GM12878 (cell line): ENCODE measurements around the gene CRNKL1. TPM values are rescaled to one million over a fixed set of nuclear protein-coding genes. Genes with fewer than 3 reads are reported as not detected.

Source experiments
- ATAC-seq: fragments of 200-7000 bp; cut with Tn5 transposase; 3 replicates; pipeline ENCODE4 v1.9.1; 2020; ENCODE audit warnings: mild to moderate bottlenecking, moderate library complexity
- BruUV-seq: library from RNA; stranded (reverse); fragments of 400-500 nt; replicated peaks from 2 replicates; lab custom pipeline; 2021; lab: Mats Ljungman, UMichigan
- CTCF ChIA-PET: fragments of 300-600 bp; sonication (Branson Sonifier 250); formaldehyde crosslinking; extraction: SDS; loops from one replicate; lab custom pipeline; 2021; ENCODE audit warnings: inconsistent platforms; lab: Yijun Ruan, JAX
- POLR2A ChIA-PET: fragments of 350-600 bp; formaldehyde crosslinking; extraction: SDS; loops from one replicate; lab custom pipeline; 2021; ENCODE audit warnings: inconsistent platforms; lab: Charles Lee
- RAD21 ChIA-PET: fragments of 300-600 bp; sonication (Branson Sonifier 250); formaldehyde crosslinking; loops from one replicate; lab custom pipeline; 2023; ENCODE audit warnings: antibody characterized with exemption; ENCODE audit not compliant: unreplicated experiment; lab: Charles Lee
- SMC1A ChIA-PET: fragments of 300-600 bp; sonication (Branson Sonifier 250); formaldehyde crosslinking; loops from one replicate; lab custom pipeline; 2023; ENCODE audit not compliant: unreplicated experiment, uncharacterized antibody; lab: Charles Lee
- DNase-seq: peaks from one replicate; pipeline ENCODE4 v3.0.0-alpha.2; 2011; ENCODE audit warnings: low read depth, low spot score
- FAIRE-seq: peaks from 3 replicates; lab custom pipeline; 2011; peaks lifted over from hg19 to GRCh38; lab: Jason Lieb, UNC
- H2AFZ ChIP-seq: 2 replicates; pipeline ENCODE4 v1.6.0; 2011; ENCODE audit warnings: low read depth, low read length, control low read depth; ENCODE audit not compliant: control insufficient read depth
- H3K27ac ChIP-seq: 2 replicates; pipeline ENCODE4 v1.5.1; 2011; ENCODE audit warnings: control low read depth; ENCODE audit not compliant: control insufficient read depth, insufficient read depth
- H3K27me3 ChIP-seq, 2 experiments: replicated peaks in 1 of 2; 2 replicates each; pipeline versions ENCODE4 v1.6.0 to v1.6.1; 2011; ENCODE audit warnings: low read length in 1 of 2; ENCODE audit not compliant: control insufficient read depth in 2 of 2, insufficient read depth in 2 of 2
- H3K36me3 ChIP-seq, 2 experiments: 2 replicates each; pipeline ENCODE4 v1.5.1; 2011; ENCODE audit warnings: low read length in 1 of 2; ENCODE audit not compliant: control insufficient read depth in 2 of 2, insufficient read depth in 2 of 2
- H3K4me1 ChIP-seq: 2 replicates; pipeline ENCODE4 v1.6.1; 2011; ENCODE audit warnings: mild to moderate bottlenecking, low read length, moderate library complexity, mixed read lengths; ENCODE audit not compliant: control insufficient read depth, insufficient read depth
- H3K4me2 ChIP-seq: 2 replicates; pipeline ENCODE4 v1.6.0; 2011; ENCODE audit warnings: control low read depth; ENCODE audit not compliant: control insufficient read depth, insufficient read depth
- H3K4me3 ChIP-seq: fragments of 200-600 bp; sonication (generic); 2 replicates; pipeline ENCODE4 v1.5.1; 2016
- H3K79me2 ChIP-seq: 2 replicates; pipeline ENCODE4 v1.6.0; 2011; ENCODE audit warnings: low read length; ENCODE audit not compliant: control insufficient read depth, insufficient read depth
- H3K9ac ChIP-seq: 2 replicates; pipeline ENCODE4 v1.8.0; 2011; ENCODE audit warnings: low read length, control low read depth, mixed read lengths; ENCODE audit not compliant: control insufficient read depth, insufficient read depth
- H3K9me3 ChIP-seq: replicated peaks from 3 replicates; pipeline ENCODE4 v1.5.1; 2011; ENCODE audit warnings: mild to moderate bottlenecking, low read length; ENCODE audit not compliant: control insufficient read depth, insufficient read depth
- H4K20me1 ChIP-seq: 2 replicates; pipeline ENCODE4 v1.6.0; 2011; ENCODE audit not compliant: control insufficient read depth, insufficient read depth
- BMI1 ChIP-seq: fragments of 450-650 bp; IDR thresholded peaks from 2 replicates; pipeline ENCODE4 v1.6.1; 2016; ENCODE audit warnings: mild to moderate bottlenecking, moderate library complexity, borderline replicate concordance
- FOS ChIP-seq: IDR thresholded peaks from 3 replicates; pipeline ENCODE4 v1.6.1; 2011; ENCODE audit warnings: borderline replicate concordance; ENCODE audit not compliant: insufficient read length; ENCODE audit errors: extremely low read depth
- ZNF24 ChIP-seq: fragments of 450-650 bp; IDR thresholded peaks from 2 replicates; pipeline ENCODE4 v1.6.1; 2017; ENCODE audit warnings: antibody characterized with exemption, mild to moderate bottlenecking
- WGBS: methylation state at CpG from one replicate; pipeline ENCODE4 v1.1.6; 2016; ENCODE audit warnings: low lambda C conversion rate; ENCODE audit not compliant: insufficient replicate concordance, insufficient coverage; ENCODE audit errors: missing lambda C conversion rate; 5-methylcytosine and 5-hydroxymethylcytosine counted together
- in situ Hi-C: fragments of 300-500 bp; cut with MboI; formaldehyde crosslinking; loops from 9 replicates; pipeline ENCODE4 v1.14.3; 2018; ENCODE audit warnings: mixed read lengths
- intact Hi-C: fragments of 100-400 bp; cut with micrococcal nuclease; formaldehyde crosslinking; loops from one replicate; pipeline ENCODE4 v1.14.2; 2022; ENCODE audit not compliant: unreplicated experiment
- polyA plus RNA-seq, 11 experiments: library from polyadenylated mRNA; depleted of rRNA in 4 of 11; unstranded in 6 of 11; stranded (reverse) in 5 of 11; fragments of >200 nt; fragmentation: Nextera tagmentation in 4 of 11; fragmentation: Illumina TruSeq in 1 of 11; extraction: Ambion mirVana in 4 of 11; extraction: Trizol in 1 of 11; gene quantifications; 1 replicate in 1 of 11; 2 replicates in 10 of 11; pipeline versions ENCODE4 v1.2.1 to v1.2.3, GENCODE V29; 2011 to 2016; ENCODE audit warnings: inconsistent platforms in 2 of 11, missing spikeins in 2 of 11, low read depth in 1 of 11
- total RNA-seq, 4 experiments: library from RNA; depleted of rRNA in 3 of 4; stranded (reverse); fragments of >200 nt in 3 of 4; fragmentation: Illumina TruSeq in 1 of 4; extraction: Trizol in 1 of 4; gene quantifications; 2 replicates each; pipeline versions ENCODE4 v1.2.1 to v1.2.3, GENCODE V29; 2013 to 2021
- TF ChIP-seq, protein P1 (sequence below): fragments of 150-350 bp; IDR thresholded peaks from 2 replicates; pipeline ENCODE4 v1.6.1; 2016; ENCODE audit warnings: low read depth, low read length
- TF ChIP-seq, protein P2 (sequence below): IDR thresholded peaks from 2 replicates; pipeline ENCODE4 v1.6.1; 2011; ENCODE audit warnings: borderline replicate concordance, low read depth, mild to moderate bottlenecking, moderate library complexity, mixed read lengths, low read length; ENCODE audit not compliant: insufficient read depth; ENCODE audit errors: extremely low read length

Gene CRNKL1
- total and polyA plus RNA-seq, 10 of the 15 experiments (the other 5 are each of a cell fraction or from before 2014, with no cell fraction given), result 9.5 to 28.4 (median 17.5) TPM

DNA sequence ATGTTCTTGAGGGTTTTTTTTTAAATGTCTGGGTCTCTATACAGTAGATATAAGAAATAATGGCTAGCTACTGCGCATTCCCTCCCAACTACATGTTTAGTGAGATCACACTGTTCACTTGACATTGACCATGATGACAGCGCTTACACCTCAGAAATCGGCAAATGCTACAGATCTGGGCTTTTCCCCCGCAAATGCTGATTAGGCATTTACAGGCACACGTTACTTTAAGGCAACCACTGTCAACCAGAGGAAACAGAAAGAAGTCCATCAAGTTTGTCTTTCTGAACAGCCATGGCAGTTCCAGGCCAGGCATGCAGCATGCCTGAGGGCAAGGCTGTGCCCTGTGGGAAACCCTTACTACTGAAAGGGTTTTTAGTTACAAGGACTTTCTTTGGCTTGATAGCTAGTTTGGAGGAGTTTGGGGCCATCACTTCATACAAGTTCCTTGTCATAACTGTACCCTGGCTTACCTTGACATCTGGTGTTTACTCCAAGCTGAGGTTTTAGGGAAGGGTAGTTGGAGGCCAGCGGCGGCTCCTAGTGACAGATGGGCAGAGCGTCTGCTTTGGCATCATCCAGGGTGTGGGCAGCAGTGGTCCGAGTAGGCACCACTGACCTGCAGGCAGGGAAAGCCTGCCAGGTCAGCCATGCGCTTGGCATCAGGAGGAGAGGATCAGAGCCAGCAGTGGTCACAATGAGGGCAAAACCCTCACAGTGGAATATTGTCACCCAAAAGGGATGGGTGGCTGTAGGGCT is 43.0 kb upstream of the CRNKL1 start:
- ATAC-seq (no peak), FAIRE-seq (no peak), DNase-seq (no peak)
- H2AFZ ChIP-seq, result no peak overlapping the region
- CTCF ChIA-PET, result interaction anchor here (0.6 kb wide), 1 partner anchor 143 kb away, joined by 3 read pairs; no protein-coding TSS in a partner anchor
- no peaks in the 10 kb centered on the region for H3K4me1 ChIP-seq
- no peak overlapping the region for H3K4me3 ChIP-seq
- no peaks in the 10 kb centered on the region for H3K79me2 ChIP-seq
- H3K36me3 ChIP-seq, result no peaks in the 10 kb centered on the region
- SMC1A ChIA-PET, result interaction anchor here (1.2 kb wide), 1 partner anchor 142 kb away, joined by 3 read pairs; no protein-coding TSS in a partner anchor
- no TSS peak for BruUV-seq
- H3K27ac ChIP-seq, result no peak overlapping the region
- WGBS, result 73% methylated on average over 10 of the region's 10 CpGs
- no peak overlapping the region for H3K9ac ChIP-seq
- H3K27me3 ChIP-seq, result no peaks in the 10 kb centered on the region; a peak in 1 of 4 replicates
- intact Hi-C loops, result no loop called here
- no peaks in the 10 kb centered on the region for H3K9me3 ChIP-seq
- POLR2A ChIA-PET, result no interaction called here
- TF ChIP-seq, protein P1, sequence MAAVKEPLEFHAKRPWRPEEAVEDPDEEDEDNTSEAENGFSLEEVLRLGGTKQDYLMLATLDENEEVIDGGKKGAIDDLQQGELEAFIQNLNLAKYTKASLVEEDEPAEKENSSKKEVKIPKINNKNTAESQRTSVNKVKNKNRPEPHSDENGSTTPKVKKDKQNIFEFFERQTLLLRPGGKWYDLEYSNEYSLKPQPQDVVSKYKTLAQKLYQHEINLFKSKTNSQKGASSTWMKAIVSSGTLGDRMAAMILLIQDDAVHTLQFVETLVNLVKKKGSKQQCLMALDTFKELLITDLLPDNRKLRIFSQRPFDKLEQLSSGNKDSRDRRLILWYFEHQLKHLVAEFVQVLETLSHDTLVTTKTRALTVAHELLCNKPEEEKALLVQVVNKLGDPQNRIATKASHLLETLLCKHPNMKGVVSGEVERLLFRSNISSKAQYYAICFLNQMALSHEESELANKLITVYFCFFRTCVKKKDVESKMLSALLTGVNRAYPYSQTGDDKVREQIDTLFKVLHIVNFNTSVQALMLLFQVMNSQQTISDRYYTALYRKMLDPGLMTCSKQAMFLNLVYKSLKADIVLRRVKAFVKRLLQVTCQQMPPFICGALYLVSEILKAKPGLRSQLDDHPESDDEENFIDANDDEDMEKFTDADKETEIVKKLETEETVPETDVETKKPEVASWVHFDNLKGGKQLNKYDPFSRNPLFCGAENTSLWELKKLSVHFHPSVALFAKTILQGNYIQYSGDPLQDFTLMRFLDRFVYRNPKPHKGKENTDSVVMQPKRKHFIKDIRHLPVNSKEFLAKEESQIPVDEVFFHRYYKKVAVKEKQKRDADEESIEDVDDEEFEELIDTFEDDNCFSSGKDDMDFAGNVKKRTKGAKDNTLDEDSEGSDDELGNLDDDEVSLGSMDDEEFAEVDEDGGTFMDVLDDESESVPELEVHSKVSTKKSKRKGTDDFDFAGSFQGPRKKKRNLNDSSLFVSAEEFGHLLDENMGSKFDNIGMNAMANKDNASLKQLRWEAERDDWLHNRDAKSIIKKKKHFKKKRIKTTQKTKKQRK, result no peak
- no peak for TF ChIP-seq FOS
- TF ChIP-seq ZNF24, result no peak
- no peak for TF ChIP-seq BMI1
- TF ChIP-seq, protein P2, sequence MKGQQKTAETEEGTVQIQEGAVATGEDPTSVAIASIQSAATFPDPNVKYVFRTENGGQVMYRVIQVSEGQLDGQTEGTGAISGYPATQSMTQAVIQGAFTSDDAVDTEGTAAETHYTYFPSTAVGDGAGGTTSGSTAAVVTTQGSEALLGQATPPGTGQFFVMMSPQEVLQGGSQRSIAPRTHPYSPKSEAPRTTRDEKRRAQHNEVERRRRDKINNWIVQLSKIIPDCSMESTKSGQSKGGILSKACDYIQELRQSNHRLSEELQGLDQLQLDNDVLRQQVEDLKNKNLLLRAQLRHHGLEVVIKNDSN, result no peak
- RAD21 ChIA-PET, result no interaction called here
- no peak overlapping the region for H3K4me2 ChIP-seq
- H4K20me1 ChIP-seq, result no peaks in the 10 kb centered on the region
- in situ Hi-C loops, result no loop called here
